Ovary (tissue), 1 donor: ENCODE measurements around the gene CYTIP.
"Not testable (repeated sequence)": the region's sequence is repeated elsewhere in the genome, so short reads cannot be mapped to it uniquely, and the experiment has no call there.

Source experiments
- EP300 ChIP-seq: sonication (generic); formaldehyde crosslinking; IDR thresholded peaks from one replicate; pipeline ENCODE4 v1.6.1; 2017; ENCODE audit warnings: antibody characterized with exemption
- POLR2A ChIP-seq: fragments of 450-650 bp; IDR thresholded peaks from one replicate; pipeline ENCODE4 v1.6.1; 2017; ENCODE audit warnings: antibody characterized with exemption, mild to moderate bottlenecking, moderate library complexity

DNA sequence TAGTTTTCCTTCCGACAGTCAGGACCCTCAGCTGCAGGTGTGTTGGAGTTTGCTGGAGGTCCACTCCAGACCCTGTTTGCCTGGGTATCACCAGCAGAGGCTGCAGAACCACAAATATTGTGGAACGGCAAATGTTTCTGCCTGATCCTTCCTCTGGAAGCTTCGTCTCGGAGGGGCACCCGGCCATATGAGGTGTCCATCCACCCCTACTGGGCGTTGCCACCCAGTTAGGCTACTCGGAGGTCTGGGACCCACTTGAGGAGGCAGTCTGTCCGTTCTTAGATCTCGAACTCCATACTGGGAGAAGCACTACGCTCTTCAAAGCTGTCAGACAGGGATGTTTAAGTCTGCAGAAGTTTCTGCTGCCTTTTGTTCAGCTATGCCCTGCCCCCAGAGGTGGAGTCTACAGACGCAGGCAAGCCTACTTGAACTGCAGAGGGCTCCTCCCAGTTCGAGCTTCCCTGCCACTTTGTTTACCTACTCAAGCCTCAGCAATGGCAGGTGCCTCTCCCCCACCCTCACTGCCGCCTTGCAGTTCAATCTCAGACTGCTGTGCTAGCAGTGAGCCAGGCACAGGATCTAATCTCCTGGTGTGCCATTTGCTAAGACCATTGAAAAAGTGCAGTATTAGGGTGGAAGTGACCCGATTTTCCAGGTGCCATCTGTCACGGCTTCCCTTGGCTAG is 40.9 kb downstream of the CYTIP start:
- not testable (repeated sequence) for TF ChIP-seq POLR2A, EP300
